ENCODE results near the gene C1QTNF5. TPM values are rescaled to one million over a fixed set of nuclear protein-coding genes. Genes with fewer than 3 reads are reported as not detected.

Gene C1QTNF5
- total RNA-seq, 1 donor from 2014 or later: 4.0 TPM

DNA sequence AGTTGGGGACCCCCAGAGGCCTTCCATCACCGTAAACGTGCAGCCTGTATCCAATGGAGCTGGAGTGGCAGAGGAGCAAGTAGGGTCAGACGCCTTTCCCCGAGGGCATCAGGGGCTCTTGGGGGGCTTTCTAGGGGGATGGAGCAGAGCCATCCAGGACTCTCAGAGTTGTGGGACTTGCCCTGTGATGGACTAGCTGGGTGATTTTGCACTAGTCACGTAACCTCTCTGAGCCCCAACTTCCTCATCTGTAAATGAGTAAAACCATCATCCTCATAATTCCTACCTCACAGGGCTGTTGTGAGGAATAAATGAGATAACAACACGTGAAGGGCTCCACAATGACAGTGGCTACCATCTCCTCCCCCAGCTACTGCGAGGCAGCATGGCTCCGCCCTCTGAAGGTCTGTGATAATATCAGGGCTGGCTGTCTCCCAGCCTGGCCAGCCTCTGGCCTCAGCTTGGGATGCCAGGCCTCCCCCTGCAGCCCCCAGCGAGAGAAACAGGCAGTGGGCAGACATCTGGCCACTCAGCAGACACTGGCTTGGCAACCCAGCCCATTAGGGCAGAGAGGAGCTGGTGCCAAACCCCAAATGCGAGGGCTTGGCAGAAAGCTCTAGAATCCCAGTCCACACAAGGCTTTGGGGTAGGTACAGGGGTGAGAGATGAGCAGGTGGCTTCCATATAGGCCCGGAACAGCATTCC lies 34.1 kb upstream of the C1QTNF5 start:
- H3K36me3 Mint-ChIP-seq: no peaks in the 10 kb centered on the region
- DNase-seq (ENCODE audit: extremely low spot score, unreplicated experiment): no peak
- H3K4me1 Mint-ChIP-seq (ENCODE audit: unreplicated experiment): peaks cover 51% of the 10 kb centered on the region
- peaks cover 4% of the 10 kb centered on the region for H3K27me3 Mint-ChIP-seq
- no peak overlapping the region for H3K27ac Mint-ChIP-seq
- H3K9me3 Mint-ChIP-seq: no peaks in the 10 kb centered on the region
- H3K4me3 Mint-ChIP-seq: no peak overlapping the region
- TF ChIP-seq, protein P1, sequence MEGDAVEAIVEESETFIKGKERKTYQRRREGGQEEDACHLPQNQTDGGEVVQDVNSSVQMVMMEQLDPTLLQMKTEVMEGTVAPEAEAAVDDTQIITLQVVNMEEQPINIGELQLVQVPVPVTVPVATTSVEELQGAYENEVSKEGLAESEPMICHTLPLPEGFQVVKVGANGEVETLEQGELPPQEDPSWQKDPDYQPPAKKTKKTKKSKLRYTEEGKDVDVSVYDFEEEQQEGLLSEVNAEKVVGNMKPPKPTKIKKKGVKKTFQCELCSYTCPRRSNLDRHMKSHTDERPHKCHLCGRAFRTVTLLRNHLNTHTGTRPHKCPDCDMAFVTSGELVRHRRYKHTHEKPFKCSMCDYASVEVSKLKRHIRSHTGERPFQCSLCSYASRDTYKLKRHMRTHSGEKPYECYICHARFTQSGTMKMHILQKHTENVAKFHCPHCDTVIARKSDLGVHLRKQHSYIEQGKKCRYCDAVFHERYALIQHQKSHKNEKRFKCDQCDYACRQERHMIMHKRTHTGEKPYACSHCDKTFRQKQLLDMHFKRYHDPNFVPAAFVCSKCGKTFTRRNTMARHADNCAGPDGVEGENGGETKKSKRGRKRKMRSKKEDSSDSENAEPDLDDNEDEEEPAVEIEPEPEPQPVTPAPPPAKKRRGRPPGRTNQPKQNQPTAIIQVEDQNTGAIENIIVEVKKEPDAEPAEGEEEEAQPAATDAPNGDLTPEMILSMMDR (conservative IDR thresholded peaks at IDR 0.05): no peak

GRCh38 chr11:119373921-119374631 lies 33.4 kb upstream of the C1QTNF5 start:
- peaks cover 6% of the 10 kb centered on the region for H3K27me3 Mint-ChIP-seq
- TF ChIP-seq, protein P1 (conservative IDR thresholded peaks at IDR 0.05): peak; percentile 92
- H3K4me1 Mint-ChIP-seq (ENCODE audit: unreplicated experiment): peaks cover 54% of the 10 kb centered on the region
- no peaks in the 10 kb centered on the region for H3K9me3 Mint-ChIP-seq
- no peak for DNase-seq (ENCODE audit: extremely low spot score, unreplicated experiment)
- no peaks in the 10 kb centered on the region for H3K36me3 Mint-ChIP-seq
- H3K4me3 Mint-ChIP-seq: no peak overlapping the region
- H3K27ac Mint-ChIP-seq: no peak overlapping the region

- Mint-ChIP-seq H3K9me3 (no peaks in the 10 kb centered on the region), H3K36me3 (no peaks in the 10 kb centered on the region), H3K4me1 (ENCODE audit: unreplicated experiment) (peaks cover 49% of the 10 kb centered on the region), H3K27ac (no peak overlapping the region), H3K4me3 (no peak overlapping the region), H3K27me3 (peaks cover 4% of the 10 kb centered on the region)
- TF ChIP-seq, protein P1 (conservative IDR thresholded peaks at IDR 0.05): no peak
- no peak for DNase-seq (ENCODE audit: extremely low spot score, unreplicated experiment)
Observed at GRCh38 chr11:119373059-119373920, 32.6 kb upstream of the C1QTNF5 start.

DNA sequence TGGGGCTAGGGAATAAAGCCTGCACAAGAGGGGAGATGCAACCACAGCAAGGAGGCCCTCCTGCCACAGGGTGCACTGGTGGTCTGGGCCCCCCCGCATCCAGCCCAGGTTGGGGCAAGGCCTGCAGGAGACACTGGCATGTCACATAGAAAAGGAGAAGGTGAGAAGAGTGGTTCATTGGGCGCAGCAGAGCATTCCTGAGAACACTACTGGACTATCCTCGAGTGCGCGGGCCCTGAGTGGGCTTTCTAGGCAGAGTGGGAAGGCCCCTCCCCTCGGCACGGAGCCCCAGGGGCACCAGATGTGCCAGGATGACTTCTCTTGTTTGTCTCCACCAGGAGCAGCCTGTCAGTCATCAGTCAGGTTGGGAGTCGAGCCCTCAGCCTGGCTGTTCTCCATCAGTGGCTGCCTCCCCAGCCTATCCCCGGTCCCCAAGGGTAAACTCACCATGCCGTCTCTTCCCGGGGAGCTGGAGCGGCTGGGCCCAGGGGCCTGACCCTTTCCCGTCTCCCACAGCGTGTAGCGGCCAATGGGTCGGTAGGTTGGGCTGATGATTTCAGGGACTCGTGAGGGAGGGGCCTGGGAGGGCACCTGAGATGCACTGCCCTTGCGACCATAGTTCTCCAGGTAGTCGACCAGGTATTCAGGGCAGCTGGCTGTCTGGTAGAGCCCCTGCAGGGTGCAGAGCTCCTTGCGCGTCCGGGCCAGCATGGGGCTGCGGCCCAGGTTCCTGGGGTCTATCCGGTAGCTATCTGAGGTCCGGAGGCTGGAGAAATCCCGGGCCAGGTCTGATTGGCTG lies 31.8 kb upstream of the C1QTNF5 start:
- Mint-ChIP-seq H3K27ac (no peak overlapping the region), H3K4me1 (ENCODE audit: unreplicated experiment) (peaks cover 57% of the 10 kb centered on the region), H3K27me3 (peaks cover 4% of the 10 kb centered on the region), H3K36me3 (no peaks in the 10 kb centered on the region), H3K4me3 (no peak overlapping the region), H3K9me3 (no peaks in the 10 kb centered on the region)
- no peak for DNase-seq (ENCODE audit: extremely low spot score, unreplicated experiment)
- TF ChIP-seq, protein P1 (conservative IDR thresholded peaks at IDR 0.05): no peak

DNA sequence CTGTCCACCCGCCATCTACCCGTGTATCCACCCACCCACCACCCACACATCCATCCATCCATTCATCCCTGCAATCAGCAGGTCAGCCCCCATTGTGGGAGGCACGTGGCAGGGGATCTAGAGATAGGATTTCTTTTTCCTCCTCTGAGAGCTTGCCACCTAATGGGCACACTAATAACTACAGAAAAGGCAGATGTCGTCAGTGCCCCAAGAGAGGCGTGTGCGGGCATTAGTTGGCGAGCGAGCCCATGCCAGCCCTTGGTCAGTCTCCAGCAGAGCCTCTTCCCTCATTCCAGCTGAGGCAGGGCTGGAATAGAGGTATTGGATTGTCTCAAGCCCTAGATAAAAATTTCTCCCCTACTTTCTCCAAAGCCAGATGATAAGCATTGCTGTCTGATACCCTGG lies 31.1 kb upstream of the C1QTNF5 start:
- Mint-ChIP-seq H3K4me1 (ENCODE audit: unreplicated experiment) (peaks cover 62% of the 10 kb centered on the region), H3K27me3 (peaks cover 4% of the 10 kb centered on the region), H3K9me3 (no peaks in the 10 kb centered on the region), H3K4me3 (peak overlapping the region; percentile 47), H3K36me3 (no peaks in the 10 kb centered on the region), H3K27ac (no peak overlapping the region)
- DNase-seq (ENCODE audit: extremely low spot score, unreplicated experiment): no peak
- TF ChIP-seq, protein P1 (conservative IDR thresholded peaks at IDR 0.05): no peak

Measured in type B pancreatic cell (in vitro differentiated cells).